SK-N-SH (cell line): ENCODE measurements around the gene RAB11B. TPM values are rescaled to one million over a fixed set of nuclear protein-coding genes. Genes with fewer than 3 reads are reported as not detected.

Experiments
- CTCF ChIA-PET: fragments of 300-600, 350-600 bp; formaldehyde crosslinking; extraction: SDS; loops from one replicate; lab custom pipeline; 2021; lab: Yijun Ruan, JAX
- POLR2A ChIA-PET: fragments of 350-600 bp; sonication (Branson Sonifier 250); formaldehyde crosslinking; extraction: SDS; loops from one replicate; lab custom pipeline; 2020; ENCODE audit warnings: antibody characterized with exemption, inconsistent platforms; lab: Yijun Ruan, JAX
- DNase-seq: peaks from one replicate; pipeline ENCODE4 v3.0.0; 2012
- H2AFZ ChIP-seq: fragments of 200-600 bp; sonication (generic); 2 replicates; pipeline ENCODE4 v1.8.1; 2016; ENCODE audit warnings: antibody characterized with exemption, mild to moderate bottlenecking, low read depth
- H3F3A ChIP-seq: fragments of 200-600 bp; sonication (generic); replicated peaks from 2 replicates; pipeline ENCODE3; 2016; ENCODE audit warnings: antibody characterized with exemption, mild to moderate bottlenecking; ENCODE audit not compliant: insufficient read depth
- H3K27ac ChIP-seq, 2 experiments: fragments of 200-500 bp in 1 of 2; fragments of 200-600 bp in 1 of 2; sonication (Bioruptor generic) in 1 of 2; sonication (generic), shearing (Covaris generic) in 1 of 2; 2 replicates each; pipeline versions ENCODE4 v1.5.1 to v1.6.1; 2014 to 2016; ENCODE audit warnings: low read depth in 2 of 2, inconsistent platforms in 1 of 2, low read length in 1 of 2, mild to moderate bottlenecking in 1 of 2, mixed read lengths in 1 of 2
- H3K27me3 ChIP-seq: fragments of 200-600 bp; sonication (generic), shearing (Covaris generic); 2 replicates; pipeline ENCODE4 v1.6.1; 2016; ENCODE audit warnings: mixed run types; ENCODE audit not compliant: insufficient read depth
- H3K36me3 ChIP-seq, 2 experiments: fragments of 200-500 bp in 1 of 2; fragments of 200-600 bp in 1 of 2; sonication (Bioruptor generic) in 1 of 2; sonication (generic) in 1 of 2; replicated peaks in 1 of 2; 2 replicates each; pipeline versions ENCODE3 to v1.5.1; 2014 to 2016; ENCODE audit warnings: low read length in 1 of 2, mild to moderate bottlenecking in 1 of 2; ENCODE audit not compliant: insufficient read depth in 2 of 2, control insufficient read depth in 1 of 2
- H3K4me1 ChIP-seq, 2 experiments: fragments of 200-500 bp in 1 of 2; fragments of 200-600 bp in 1 of 2; sonication (Bioruptor generic) in 1 of 2; sonication (generic), shearing (Covaris generic) in 1 of 2; 2 replicates each; pipeline versions ENCODE4 v1.5.1 to v1.6.1; 2014 to 2016; ENCODE audit warnings: low read depth in 1 of 2, low read length in 1 of 2, mixed run types in 1 of 2; ENCODE audit not compliant: insufficient read depth in 2 of 2, control insufficient read depth in 1 of 2
- H3K4me2 ChIP-seq: fragments of 200-600 bp; sonication (generic), shearing (Covaris generic); 2 replicates; pipeline ENCODE4 v1.6.1; 2017; ENCODE audit warnings: mixed run types
- H3K4me3 ChIP-seq, 2 experiments: fragments of 200-500 bp in 1 of 2; fragments of 200-600 bp in 1 of 2; sonication (Bioruptor generic) in 1 of 2; sonication (generic), shearing (Covaris generic) in 1 of 2; 2 replicates each; pipeline versions ENCODE4 v1.5.1 to v1.8.1; 2014 to 2016; ENCODE audit warnings: low read depth in 2 of 2, inconsistent platforms in 1 of 2, low read length in 1 of 2, mild to moderate bottlenecking in 1 of 2, mixed read lengths in 1 of 2, moderate library complexity in 1 of 2
- H3K79me2 ChIP-seq: fragments of 200-600 bp; sonication (generic); 2 replicates; pipeline ENCODE4 v1.8.1; 2017; ENCODE audit warnings: mild to moderate bottlenecking; ENCODE audit not compliant: insufficient read depth
- H3K9ac ChIP-seq: fragments of 200-600 bp; sonication (generic); 2 replicates; pipeline ENCODE4 v1.6.1; 2017; ENCODE audit warnings: mixed run types
- H3K9me2 ChIP-seq: fragments of 200-600 bp; sonication (generic); 2 replicates; pipeline ENCODE4 v1.6.1; 2017; ENCODE audit warnings: mixed run types
- H3K9me3 ChIP-seq: fragments of 200-600 bp; sonication (generic); 2 replicates; pipeline ENCODE4 v1.6.1; 2017; ENCODE audit warnings: mixed run types, mild to moderate bottlenecking, moderate library complexity
- H4K20me1 ChIP-seq: fragments of 200-600 bp; sonication (generic); 2 replicates; pipeline ENCODE4 v1.6.1; 2017; ENCODE audit warnings: mild to moderate bottlenecking, mixed run types; ENCODE audit not compliant: insufficient read depth
- ELF1 ChIP-seq: IDR thresholded peaks from 2 replicates; pipeline ENCODE4 v1.4.0; 2012
- EZH2phosphoT487 ChIP-seq: fragments of 200-600 bp; sonication (generic); IDR thresholded peaks from 2 replicates; pipeline ENCODE4 v1.6.1; 2017; ENCODE audit warnings: low read depth, mixed run types, mild to moderate bottlenecking, antibody characterized with exemption, moderate library complexity, borderline replicate concordance
- FOXJ3 ChIP-seq: sonication (generic); formaldehyde crosslinking; IDR thresholded peaks from 2 replicates; pipeline ENCODE4 v1.5.1; 2020; ENCODE audit warnings: mild to moderate bottlenecking, missing genetic modification reagents
- FOXM1 ChIP-seq: IDR thresholded peaks from 2 replicates; pipeline ENCODE4 v1.4.0; 2012; ENCODE audit warnings: low read depth, mild to moderate bottlenecking
- GABPA ChIP-seq: IDR thresholded peaks from 2 replicates; pipeline ENCODE4 v1.4.0; 2012; ENCODE audit warnings: low read depth, mild to moderate bottlenecking
- GATA2 ChIP-seq: sonication (generic); formaldehyde crosslinking; IDR thresholded peaks from 2 replicates; pipeline ENCODE4 v1.5.0; 2020; ENCODE audit warnings: mild to moderate bottlenecking, missing genetic modification reagents
- MEF2A ChIP-seq: IDR thresholded peaks from 2 replicates; pipeline ENCODE4 v1.4.0; 2012; ENCODE audit warnings: low read depth, borderline replicate concordance
- NFIC ChIP-seq: IDR thresholded peaks from 2 replicates; pipeline ENCODE4 v1.4.0; 2012; ENCODE audit warnings: borderline replicate concordance
- NRF1 ChIP-seq: IDR thresholded peaks from 2 replicates; pipeline ENCODE4 v1.6.1; 2012; ENCODE audit warnings: low read depth, mild to moderate bottlenecking, low read length
- POLR2AphosphoS5 ChIP-seq: IDR thresholded peaks from 2 replicates; pipeline ENCODE4 v1.6.1; 2012; ENCODE audit warnings: low read depth, low read length
- RAD21 ChIP-seq: IDR thresholded peaks from 2 replicates; pipeline ENCODE4 v1.6.1; 2012; ENCODE audit warnings: mild to moderate bottlenecking, low read length
- SIN3A ChIP-seq: IDR thresholded peaks from 2 replicates; pipeline ENCODE4 v1.6.1; 2012; ENCODE audit warnings: low read depth, mild to moderate bottlenecking, low read length, moderate library complexity, borderline replicate concordance
- SMC3 ChIP-seq: IDR thresholded peaks from 2 replicates; pipeline ENCODE4 v1.6.1; 2012; ENCODE audit warnings: low read depth, low read length, improper control_type of control experiment
- TAF1 ChIP-seq: IDR thresholded peaks from 2 replicates; pipeline ENCODE4 v1.6.1; 2012; ENCODE audit warnings: low read depth, mild to moderate bottlenecking, low read length, moderate library complexity, borderline replicate concordance
- TCF12 ChIP-seq: IDR thresholded peaks from 2 replicates; pipeline ENCODE4 v1.4.0; 2012
- YY1 ChIP-seq: IDR thresholded peaks from 2 replicates; pipeline ENCODE4 v1.4.0; 2012; ENCODE audit warnings: low read depth, mild to moderate bottlenecking
- WGBS: methylation state at CpG from one replicate; pipeline ENCODE4 v1.1.6; 2017; ENCODE audit warnings: low lambda C conversion rate; 5-methylcytosine and 5-hydroxymethylcytosine counted together
- polyA plus RNA-seq, 3 experiments: library from polyadenylated mRNA; depleted of rRNA; stranded (reverse); fragments of >200 nt; gene quantifications; 2 replicates each; pipeline ENCODE4 v1.2.3, GENCODE V29; 2012
- TF ChIP-seq, protein P1 (sequence below): fragments of 150-350 bp; IDR thresholded peaks from 2 replicates; pipeline ENCODE4 v1.6.1; 2016; ENCODE audit warnings: mild to moderate bottlenecking, low read depth, low read length
- TF ChIP-seq, protein P2 (sequence below): IDR thresholded peaks from 2 replicates; pipeline ENCODE4; 2012
- TF ChIP-seq, protein P3 (sequence below): IDR thresholded peaks from 2 replicates; pipeline ENCODE4 v1.6.1; 2012; ENCODE audit warnings: mild to moderate bottlenecking, low read depth, low read length, moderate library complexity

Gene RAB11B
- polyA plus RNA-seq, 1 of the 3 experiments (the other 2 are of a cell fraction), result 127 TPM

DNA sequence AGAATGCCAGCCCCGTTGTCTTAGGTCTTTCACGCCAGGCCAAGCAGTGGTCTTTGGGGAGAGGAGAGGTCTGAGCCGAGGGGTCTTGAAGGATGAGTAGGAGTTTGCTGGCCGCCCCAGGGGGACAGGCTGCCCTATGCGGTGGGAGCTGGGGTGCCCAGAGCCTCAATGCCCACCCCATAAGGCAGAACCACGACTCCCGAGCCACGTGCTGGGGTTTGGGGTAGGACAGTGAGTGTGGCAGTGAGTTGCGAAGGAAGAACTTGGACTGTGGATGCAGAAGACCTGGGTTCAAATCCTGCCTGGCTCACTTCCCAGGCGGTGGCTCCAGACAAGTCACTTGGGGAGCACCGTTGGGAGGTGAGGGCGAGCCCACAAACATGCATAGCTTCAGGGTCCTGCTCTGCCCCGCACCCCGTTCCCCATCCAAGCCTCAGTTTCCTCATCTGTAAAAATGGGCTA lies 5.5 kb downstream of the RAB11B start (continued):
- TF ChIP-seq EZH2phosphoT487 (no peak), SIN3A (no peak), GATA2 (CRISPR knock-in tag) (no peak)

DNA sequence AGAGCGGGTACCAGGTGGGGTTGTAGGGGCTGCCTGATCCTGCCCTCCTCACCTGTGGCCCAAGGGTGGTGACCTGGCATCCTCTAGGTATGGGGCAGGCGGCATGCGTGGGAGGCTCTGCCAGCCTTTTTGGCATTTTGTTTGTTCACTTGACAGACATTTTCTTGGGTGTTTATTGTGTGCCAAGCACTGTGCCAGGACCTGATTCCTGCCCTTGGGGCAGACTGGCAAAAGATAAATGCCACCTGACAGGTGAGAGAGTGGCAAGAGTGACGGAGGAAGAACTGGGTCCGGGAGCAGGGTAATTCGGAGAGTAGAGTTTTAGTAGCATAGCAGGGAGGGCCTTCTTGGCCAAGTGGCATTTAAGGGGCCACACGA lies 6.0 kb downstream of the RAB11B start:
- Histone ChIP-seq H3F3A (peaks cover under 1% of the 10 kb centered on the region), H3K4me2 (no peak overlapping the region), H3K79me2 (peaks cover 85% of the 10 kb centered on the region), H3K4me1 (peaks cover 7 to 31% of the 10 kb centered on the region in 2 experiments; a peak in 2 of 4 replicates), H2AFZ (no peak overlapping the region), H3K27ac (no peak overlapping the region), H3K9me3 (no peaks in the 10 kb centered on the region), H4K20me1 (peaks cover 75% of the 10 kb centered on the region), H3K9ac (no peak overlapping the region), H3K27me3 (no peaks in the 10 kb centered on the region), H3K4me3 (no peak overlapping the region), H3K36me3 (peaks cover 0 to 7% of the 10 kb centered on the region in 2 experiments), H3K9me2 (no peaks in the 10 kb centered on the region)
- ChIA-PET CTCF (interaction anchor here (0.9 to 8.0 kb wide), 3 partner anchors 9 to 42 kb away, joined by 3 to 78 read pairs (median 5); no protein-coding TSS in a partner anchor), POLR2A (no interaction called here)
- 95% methylated on average over 7 of the region's 7 CpGs for WGBS
- no peak for TF ChIP-seq FOXJ3 (CRISPR knock-in tag)
- TF ChIP-seq POLR2AphosphoS5, result no peak
- TF ChIP-seq, protein P1, sequence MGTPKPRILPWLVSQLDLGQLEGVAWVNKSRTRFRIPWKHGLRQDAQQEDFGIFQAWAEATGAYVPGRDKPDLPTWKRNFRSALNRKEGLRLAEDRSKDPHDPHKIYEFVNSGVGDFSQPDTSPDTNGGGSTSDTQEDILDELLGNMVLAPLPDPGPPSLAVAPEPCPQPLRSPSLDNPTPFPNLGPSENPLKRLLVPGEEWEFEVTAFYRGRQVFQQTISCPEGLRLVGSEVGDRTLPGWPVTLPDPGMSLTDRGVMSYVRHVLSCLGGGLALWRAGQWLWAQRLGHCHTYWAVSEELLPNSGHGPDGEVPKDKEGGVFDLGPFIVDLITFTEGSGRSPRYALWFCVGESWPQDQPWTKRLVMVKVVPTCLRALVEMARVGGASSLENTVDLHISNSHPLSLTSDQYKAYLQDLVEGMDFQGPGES, result no peak
- no peak for TF ChIP-seq MEF2A
- TF ChIP-seq, protein P2, sequence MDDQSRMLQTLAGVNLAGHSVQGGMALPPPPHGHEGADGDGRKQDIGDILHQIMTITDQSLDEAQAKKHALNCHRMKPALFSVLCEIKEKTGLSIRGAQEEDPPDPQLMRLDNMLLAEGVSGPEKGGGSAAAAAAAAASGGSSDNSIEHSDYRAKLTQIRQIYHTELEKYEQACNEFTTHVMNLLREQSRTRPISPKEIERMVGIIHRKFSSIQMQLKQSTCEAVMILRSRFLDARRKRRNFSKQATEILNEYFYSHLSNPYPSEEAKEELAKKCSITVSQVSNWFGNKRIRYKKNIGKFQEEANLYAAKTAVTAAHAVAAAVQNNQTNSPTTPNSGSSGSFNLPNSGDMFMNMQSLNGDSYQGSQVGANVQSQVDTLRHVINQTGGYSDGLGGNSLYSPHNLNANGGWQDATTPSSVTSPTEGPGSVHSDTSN, result no peak
- TF ChIP-seq EZH2phosphoT487, result no peak
- TF ChIP-seq GATA2 (CRISPR knock-in tag), result no peak
- TF ChIP-seq TCF12, result no peak
- no peak for TF ChIP-seq GABPA
- TF ChIP-seq ELF1, result no peak
- TF ChIP-seq, protein P3, sequence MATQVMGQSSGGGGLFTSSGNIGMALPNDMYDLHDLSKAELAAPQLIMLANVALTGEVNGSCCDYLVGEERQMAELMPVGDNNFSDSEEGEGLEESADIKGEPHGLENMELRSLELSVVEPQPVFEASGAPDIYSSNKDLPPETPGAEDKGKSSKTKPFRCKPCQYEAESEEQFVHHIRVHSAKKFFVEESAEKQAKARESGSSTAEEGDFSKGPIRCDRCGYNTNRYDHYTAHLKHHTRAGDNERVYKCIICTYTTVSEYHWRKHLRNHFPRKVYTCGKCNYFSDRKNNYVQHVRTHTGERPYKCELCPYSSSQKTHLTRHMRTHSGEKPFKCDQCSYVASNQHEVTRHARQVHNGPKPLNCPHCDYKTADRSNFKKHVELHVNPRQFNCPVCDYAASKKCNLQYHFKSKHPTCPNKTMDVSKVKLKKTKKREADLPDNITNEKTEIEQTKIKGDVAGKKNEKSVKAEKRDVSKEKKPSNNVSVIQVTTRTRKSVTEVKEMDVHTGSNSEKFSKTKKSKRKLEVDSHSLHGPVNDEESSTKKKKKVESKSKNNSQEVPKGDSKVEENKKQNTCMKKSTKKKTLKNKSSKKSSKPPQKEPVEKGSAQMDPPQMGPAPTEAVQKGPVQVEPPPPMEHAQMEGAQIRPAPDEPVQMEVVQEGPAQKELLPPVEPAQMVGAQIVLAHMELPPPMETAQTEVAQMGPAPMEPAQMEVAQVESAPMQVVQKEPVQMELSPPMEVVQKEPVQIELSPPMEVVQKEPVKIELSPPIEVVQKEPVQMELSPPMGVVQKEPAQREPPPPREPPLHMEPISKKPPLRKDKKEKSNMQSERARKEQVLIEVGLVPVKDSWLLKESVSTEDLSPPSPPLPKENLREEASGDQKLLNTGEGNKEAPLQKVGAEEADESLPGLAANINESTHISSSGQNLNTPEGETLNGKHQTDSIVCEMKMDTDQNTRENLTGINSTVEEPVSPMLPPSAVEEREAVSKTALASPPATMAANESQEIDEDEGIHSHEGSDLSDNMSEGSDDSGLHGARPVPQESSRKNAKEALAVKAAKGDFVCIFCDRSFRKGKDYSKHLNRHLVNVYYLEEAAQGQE, result no peak
- no peak for TF ChIP-seq NRF1
- no peak for TF ChIP-seq TAF1
- no peak for TF ChIP-seq SMC3
- no peak for TF ChIP-seq FOXM1
- TF ChIP-seq NFIC, result no peak
- no peak for TF ChIP-seq YY1
- TF ChIP-seq RAD21, result no peak
- DNase-seq, result peak; percentile 14
